ENCODE results near the gene CEP192.

DNA sequence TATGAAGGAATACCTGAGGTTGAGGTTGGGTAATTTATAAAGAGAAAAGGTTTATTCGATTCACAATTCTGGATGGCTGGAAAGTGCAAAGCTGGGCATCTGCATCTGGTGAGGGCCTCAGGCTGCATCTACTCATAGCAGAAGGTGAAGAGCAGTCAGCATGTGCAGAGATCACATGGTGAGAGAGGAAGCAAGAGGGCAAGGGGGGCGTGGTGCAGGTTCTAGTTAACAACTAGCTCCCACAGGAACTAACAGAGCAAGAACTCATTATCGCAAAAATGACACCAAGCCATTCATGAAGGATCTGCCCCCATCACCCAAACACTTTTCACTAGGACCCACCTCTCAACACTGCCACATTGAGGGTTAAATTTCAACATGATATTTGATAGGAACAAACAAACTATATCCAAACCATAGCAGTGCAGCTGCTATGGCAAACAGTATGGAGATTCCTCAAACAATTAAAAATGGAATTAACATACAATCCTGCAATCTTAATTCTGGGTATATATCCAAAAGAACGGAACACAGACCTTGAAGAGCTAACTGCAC is 154.6 kb downstream of the CEP192 start:
- TF ChIP-seq, protein P1, sequence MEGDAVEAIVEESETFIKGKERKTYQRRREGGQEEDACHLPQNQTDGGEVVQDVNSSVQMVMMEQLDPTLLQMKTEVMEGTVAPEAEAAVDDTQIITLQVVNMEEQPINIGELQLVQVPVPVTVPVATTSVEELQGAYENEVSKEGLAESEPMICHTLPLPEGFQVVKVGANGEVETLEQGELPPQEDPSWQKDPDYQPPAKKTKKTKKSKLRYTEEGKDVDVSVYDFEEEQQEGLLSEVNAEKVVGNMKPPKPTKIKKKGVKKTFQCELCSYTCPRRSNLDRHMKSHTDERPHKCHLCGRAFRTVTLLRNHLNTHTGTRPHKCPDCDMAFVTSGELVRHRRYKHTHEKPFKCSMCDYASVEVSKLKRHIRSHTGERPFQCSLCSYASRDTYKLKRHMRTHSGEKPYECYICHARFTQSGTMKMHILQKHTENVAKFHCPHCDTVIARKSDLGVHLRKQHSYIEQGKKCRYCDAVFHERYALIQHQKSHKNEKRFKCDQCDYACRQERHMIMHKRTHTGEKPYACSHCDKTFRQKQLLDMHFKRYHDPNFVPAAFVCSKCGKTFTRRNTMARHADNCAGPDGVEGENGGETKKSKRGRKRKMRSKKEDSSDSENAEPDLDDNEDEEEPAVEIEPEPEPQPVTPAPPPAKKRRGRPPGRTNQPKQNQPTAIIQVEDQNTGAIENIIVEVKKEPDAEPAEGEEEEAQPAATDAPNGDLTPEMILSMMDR (IDR thresholded peaks at IDR 0.05): no peak
- no peak for TF ChIP-seq EP300 (IDR thresholded peaks at IDR 0.05)
